ENCODE data around the gene ACD. TPM values are rescaled to one million over a fixed set of nuclear protein-coding genes. Genes with fewer than 3 reads are reported as not detected.

The ACD gene
- total and polyA plus RNA-seq, 9 of the 15 experiments (the other 6 are each of a cell fraction or from before 2014, with no cell fraction given) = 4.2 to 47.4 (median 19.2) TPM

DNA sequence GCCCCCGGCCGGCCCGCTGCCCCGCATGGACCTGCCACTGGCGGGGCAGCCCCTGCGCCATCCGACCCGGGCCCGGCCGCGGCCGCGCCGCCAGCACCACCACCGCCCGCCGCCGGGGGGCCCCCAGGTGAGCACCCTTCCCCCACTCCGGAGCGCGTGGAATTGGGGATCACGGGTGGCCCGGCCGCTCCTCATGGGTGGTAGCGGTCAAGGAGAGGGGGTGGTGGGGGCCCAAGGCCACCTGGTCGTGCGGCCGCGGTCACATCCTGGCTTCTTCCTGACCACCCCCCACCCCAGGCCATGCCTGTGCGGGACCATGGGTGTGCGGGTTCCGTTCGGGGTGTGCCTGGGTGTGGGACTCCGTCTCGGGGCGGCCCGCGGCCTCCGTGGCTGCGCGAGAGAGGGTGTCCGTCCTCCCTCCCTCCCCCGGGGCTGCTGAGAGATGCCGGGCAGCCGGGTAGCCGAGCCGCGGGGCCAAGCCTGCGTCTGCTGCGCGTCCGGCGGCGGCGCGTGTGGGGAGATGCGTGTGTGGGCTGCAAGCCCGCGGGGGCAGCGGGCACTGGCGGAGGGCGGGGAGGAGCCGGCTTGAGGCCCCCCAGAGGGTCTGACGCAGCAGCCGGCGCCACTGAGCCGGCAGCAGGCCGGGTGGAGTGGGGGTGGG lies 6.8 kb downstream of the ACD start (continued):
- TF ChIP-seq, protein P1, sequence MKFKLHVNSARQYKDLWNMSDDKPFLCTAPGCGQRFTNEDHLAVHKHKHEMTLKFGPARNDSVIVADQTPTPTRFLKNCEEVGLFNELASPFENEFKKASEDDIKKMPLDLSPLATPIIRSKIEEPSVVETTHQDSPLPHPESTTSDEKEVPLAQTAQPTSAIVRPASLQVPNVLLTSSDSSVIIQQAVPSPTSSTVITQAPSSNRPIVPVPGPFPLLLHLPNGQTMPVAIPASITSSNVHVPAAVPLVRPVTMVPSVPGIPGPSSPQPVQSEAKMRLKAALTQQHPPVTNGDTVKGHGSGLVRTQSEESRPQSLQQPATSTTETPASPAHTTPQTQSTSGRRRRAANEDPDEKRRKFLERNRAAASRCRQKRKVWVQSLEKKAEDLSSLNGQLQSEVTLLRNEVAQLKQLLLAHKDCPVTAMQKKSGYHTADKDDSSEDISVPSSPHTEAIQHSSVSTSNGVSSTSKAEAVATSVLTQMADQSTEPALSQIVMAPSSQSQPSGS (CRISPR knock-in tag; IDR thresholded peaks at IDR 0.05) = no peak
- no peak for TF ChIP-seq PATZ1 (CRISPR knock-in tag; IDR thresholded peaks at IDR 0.05; ENCODE audit: borderline replicate concordance)
- TF ChIP-seq NUFIP1 (IDR thresholded peaks at IDR 0.05; ENCODE audit: partially characterized antibody) = no peak
- no peak for TF ChIP-seq FOXP4 (CRISPR knock-in tag; IDR thresholded peaks at IDR 0.05; ENCODE audit: borderline replicate concordance)
- TF ChIP-seq TARDBP (IDR thresholded peaks at IDR 0.05) = no peak
- TF ChIP-seq RAD51 (IDR thresholded peaks at IDR 0.05; ENCODE audit: borderline replicate concordance, low read depth) = no peak
- no peak for TF ChIP-seq HDAC1 (IDR thresholded peaks at IDR 0.05)
- no peak for TF ChIP-seq ZFX (CRISPR knock-in tag; IDR thresholded peaks at IDR 0.05)
- no peak for TF ChIP-seq EZH2 (IDR thresholded peaks at IDR 0.05; ENCODE audit: borderline replicate concordance, low read depth, low read length)
- no peak for TF ChIP-seq ZFP1 (CRISPR knock-in tag; IDR thresholded peaks at IDR 0.05)
- no peak for TF ChIP-seq MBD1 (CRISPR knock-in tag; IDR thresholded peaks at IDR 0.05)
- no peak for TF ChIP-seq GTF2B (IDR thresholded peaks at IDR 0.05; ENCODE audit: extremely low read depth, insufficient read length)
- no peak for TF ChIP-seq ZNF77 (CRISPR knock-in tag; IDR thresholded peaks at IDR 0.05)
- TF ChIP-seq TCF3 (CRISPR knock-in tag; IDR thresholded peaks at IDR 0.05) = no peak
- TF ChIP-seq, protein P2, sequence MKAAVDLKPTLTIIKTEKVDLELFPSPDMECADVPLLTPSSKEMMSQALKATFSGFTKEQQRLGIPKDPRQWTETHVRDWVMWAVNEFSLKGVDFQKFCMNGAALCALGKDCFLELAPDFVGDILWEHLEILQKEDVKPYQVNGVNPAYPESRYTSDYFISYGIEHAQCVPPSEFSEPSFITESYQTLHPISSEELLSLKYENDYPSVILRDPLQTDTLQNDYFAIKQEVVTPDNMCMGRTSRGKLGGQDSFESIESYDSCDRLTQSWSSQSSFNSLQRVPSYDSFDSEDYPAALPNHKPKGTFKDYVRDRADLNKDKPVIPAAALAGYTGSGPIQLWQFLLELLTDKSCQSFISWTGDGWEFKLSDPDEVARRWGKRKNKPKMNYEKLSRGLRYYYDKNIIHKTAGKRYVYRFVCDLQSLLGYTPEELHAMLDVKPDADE (conservative IDR thresholded peaks at IDR 0.05; ENCODE audit: control insufficient read depth, low read depth, low read length) = 0 out of 2 replicates have a peak, but pooled peaks have one; percentile 48
- TF ChIP-seq, protein P3, sequence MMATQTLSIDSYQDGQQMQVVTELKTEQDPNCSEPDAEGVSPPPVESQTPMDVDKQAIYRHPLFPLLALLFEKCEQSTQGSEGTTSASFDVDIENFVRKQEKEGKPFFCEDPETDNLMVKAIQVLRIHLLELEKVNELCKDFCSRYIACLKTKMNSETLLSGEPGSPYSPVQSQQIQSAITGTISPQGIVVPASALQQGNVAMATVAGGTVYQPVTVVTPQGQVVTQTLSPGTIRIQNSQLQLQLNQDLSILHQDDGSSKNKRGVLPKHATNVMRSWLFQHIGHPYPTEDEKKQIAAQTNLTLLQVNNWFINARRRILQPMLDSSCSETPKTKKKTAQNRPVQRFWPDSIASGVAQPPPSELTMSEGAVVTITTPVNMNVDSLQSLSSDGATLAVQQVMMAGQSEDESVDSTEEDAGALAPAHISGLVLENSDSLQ (IDR thresholded peaks at IDR 0.05) = no peak
- no peak for TF ChIP-seq RBM39 (optimal IDR thresholded peaks at IDR 0.05; ENCODE audit: low read depth, low read length)

All from K562 (cell line).